Right lung (tissue), 5 donors: ENCODE results near the gene LYZL4. TPM values are rescaled to one million over a fixed set of nuclear protein-coding genes. Genes with fewer than 3 reads are reported as not detected.

Experiments
- DNase-seq, 2 donors: peaks; one replicate each; pipeline ENCODE4 v3.0.0-alpha.2; 2013
- polyA plus RNA-seq, 5 donors: library from polyadenylated mRNA; unstranded; fragments of 120-200 nt; gene quantifications; one replicate each; pipeline versions ENCODE4 v1.2.1 to v1.2.3, GENCODE V29; 2013; ENCODE audit warnings: inconsistent platforms in 1 of 5, low replicate concordance in 1 of 5; ENCODE audit not compliant: insufficient read length in 5 of 5, insufficient read depth in 1 of 5

LYZL4 gene
- polyA plus RNA-seq, 5 donors, result not detected

DNA sequence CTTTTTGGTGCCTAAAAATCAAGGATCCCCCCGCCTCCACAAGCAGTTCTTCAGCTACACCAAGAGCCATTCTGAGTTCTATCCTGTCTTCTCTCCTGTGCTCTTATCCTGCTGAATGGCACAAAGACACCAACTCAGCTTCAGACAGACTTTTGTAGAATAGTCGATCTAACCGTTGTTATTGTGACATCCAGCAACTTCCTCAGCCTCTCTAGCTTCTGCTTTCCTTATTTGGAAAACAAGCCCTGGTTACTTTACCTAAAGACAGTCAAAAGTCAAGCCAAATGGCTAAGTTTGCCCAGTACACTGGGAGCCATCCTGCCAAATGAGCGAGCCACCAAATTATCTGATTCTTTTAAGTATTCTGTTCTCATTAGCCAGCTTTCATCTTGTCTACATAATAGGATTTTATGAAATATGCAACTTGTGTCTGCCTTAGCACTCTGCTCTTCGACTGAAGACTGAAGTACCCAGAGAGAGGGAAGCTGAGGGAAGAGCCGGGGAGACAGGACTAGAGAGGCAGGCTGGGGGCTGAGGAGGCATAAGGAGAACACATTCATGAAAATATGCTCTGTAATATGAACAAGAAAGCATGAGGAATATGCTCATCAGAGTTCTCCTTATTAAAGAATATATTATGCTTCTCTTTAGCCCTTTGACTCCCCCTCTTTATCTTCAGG lies 35.1 kb downstream of the LYZL4 start:
- DNase-seq, result no peak

DNA sequence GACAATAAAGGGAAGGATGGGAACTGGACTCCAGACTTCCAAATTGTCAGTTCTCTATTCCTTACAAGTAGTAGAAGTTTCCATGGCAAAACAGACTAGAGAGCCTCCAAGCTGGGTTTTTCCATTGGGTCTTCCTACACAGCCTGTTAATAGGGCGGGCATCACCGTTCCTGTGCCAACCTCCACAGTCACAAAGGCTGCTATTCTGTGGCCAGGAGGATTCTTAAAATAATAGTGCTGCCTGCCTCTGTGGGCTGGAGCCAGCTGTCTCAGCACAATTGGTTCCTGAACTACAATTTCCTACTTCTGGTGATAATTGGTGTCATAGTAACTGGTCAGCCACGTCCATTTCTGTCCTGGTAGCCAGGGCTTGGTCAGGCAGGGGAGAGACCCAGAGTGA lies 38.6 kb downstream of the LYZL4 start:
- no peak for DNase-seq

DNA sequence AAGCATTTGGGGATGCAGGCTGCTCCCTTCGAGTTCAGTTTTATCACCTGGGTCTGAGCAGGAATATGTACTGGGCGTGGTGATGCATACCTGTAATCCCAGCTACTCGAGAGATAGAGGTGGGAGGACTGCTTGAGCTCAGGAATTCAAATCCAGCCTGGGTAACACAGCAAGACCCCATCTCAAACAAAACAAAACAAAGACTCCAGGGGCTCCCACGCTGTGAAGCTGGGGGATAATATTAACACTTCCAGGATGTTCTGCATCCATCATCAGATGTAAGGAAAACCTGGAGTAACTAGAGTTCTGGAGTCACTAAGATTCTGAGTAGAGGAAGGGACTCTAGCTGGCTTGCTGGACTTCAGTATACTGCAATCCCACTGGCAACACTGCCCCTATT lies 40.6 kb downstream of the LYZL4 start:
- DNase-seq, result no peak

DNA sequence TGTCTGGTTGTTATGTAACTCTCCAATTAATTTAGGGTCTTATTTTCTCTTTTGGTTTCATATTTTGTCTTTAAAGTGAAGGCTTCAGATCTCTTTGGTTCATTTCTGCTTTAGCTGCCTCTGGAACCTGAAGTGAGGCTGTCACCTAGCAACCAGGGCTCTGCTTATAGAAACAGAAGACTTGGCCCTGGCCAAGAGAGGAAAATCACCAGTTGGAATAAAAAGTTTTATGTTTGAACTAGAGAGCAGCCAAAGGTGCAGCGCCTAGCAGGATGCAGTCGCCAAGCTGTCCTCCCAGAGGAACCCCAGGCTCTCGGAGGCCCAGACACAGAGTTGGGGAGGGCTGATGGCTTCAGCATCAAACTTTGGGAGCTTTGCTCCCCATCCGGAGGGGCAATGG lies 41.1 kb downstream of the LYZL4 start:
- DNase-seq, result peak; percentile 24 to 43

DNA sequence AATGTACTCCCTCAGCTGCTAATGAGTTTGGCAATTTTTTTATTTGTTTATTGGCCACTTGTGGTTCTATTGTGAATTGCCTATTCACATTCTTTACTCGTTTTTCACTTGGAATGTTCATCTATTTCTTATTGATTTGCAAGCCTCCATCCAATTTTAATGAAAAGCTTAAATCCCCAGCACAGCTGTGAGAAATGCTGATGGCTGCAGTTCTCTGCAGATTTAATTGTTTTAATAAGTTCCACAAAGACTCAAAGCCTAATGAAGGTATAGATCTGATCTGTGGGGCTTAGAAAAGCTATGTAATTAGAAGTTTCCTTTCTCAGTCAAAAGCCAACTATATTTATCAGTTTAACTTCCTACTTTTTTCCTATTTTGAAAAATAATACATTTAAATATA lies 41.5 kb downstream of the LYZL4 start:
- no peak for DNase-seq

DNA sequence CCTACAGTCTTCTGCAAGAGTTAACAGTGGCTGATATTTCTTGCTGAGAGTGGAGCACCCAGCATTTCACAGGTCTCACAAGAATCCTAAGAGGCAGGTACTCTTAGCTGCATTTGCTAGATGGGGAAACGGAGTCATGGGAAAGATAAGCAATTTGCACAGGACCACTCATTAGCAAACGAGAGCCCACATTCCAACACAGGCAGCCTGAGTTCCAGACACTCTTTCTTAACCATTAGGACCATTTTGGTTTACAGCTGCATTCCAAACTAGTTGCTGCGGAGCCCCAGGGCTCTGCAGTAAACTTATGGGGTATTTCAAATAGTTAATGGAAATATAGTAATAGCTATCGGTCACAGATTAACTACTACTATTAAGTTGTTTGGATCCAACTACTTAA lies 42.5 kb downstream of the LYZL4 start:
- DNase-seq, result no peak

DNA sequence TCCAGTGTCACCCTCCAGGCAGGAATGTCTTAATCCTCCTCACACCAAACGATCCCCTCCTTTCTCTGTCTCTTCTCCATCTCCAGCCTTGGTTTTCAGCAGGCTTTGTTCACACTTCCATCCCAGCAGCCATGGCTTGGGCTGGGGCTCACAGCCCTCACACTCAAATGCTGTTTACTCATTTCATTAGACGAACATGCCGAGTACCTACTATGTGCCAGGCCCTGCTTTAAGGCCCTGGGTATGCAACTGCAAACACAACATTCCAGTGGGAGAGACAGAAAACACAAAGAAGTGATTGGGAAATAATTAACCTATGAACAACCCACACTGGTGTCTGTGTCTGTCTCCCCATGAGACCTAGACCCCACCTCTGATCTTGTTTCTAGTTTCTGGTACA lies 43.9 kb downstream of the LYZL4 start:
- DNase-seq, result no peak

DNA sequence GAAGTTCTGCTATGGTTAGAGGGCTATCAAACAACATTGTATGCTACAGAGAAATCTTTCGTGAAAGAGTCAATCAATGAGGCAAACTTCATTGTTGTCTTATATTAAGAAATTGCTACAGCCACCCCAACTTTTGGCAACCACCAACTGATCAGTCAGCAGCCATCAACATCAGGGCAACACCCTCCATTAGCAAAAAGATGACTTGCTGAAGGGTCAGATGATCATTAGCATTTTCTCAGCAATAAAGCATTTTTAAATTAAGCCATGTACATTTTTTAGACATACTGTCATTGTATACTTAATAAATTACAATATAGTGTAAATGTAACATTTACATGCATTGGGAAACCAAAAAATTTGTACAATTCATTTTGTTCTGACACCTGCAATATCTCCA lies 53.1 kb downstream of the LYZL4 start:
- DNase-seq, result no peak

DNA sequence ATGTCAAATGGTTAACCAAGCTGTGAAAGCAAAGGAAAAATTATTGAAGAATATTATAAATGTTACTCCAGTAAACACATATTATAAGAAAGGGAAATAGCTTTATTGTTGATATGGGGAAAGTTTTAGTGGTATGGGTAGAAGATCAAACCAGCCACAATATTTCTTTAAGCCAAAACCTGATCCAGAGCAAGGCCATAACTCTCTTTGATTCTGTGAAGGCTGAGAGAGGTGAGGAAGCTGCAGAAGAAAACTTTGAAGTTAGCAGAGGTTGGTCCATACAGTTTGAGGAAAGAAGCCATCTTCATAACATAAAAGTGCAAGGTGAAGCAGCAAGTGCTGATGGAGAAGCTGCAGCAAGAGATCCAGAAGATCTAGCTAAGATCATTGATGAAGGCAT lies 54.8 kb downstream of the LYZL4 start:
- no peak for DNase-seq

DNA sequence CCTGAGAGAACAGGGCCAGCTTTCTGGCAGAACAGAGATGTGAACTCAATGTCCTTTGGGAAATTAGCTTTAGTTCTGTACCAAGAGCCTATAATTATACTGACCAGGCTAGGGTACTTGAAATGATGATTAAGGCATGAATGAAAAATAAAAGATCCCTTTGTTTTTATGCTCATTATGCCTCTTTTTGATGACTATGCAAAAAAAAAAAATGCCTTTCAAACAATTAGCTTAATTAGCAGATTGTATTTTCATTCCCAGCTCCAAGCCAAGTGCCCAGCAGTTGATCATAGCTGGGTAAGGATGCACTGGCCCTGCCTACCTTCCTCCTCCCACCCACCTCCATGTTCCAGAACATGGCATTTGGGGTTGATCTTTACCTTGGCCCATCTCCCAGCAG lies 56.8 kb downstream of the LYZL4 start:
- no peak for DNase-seq

DNA sequence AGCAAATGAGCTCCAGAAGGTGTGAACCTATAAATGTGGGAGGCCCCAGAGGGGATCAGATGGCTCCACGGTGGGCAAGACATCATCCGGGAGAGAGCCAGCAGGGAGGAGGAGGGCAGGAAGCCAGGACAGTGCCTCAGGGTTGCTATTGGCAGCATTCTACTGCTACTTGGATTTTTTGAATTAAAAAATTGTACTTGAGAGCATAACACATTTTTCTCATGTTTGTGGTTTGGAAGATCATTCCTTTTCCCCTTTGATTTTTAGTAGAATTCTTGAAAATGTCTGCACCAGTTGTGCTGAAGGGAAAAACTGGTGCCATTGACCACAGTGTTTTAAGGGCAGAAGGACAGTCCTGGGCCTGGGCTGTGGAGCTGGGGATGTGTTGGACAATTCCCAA lies 59.2 kb downstream of the LYZL4 start:
- no peak for DNase-seq

DNA sequence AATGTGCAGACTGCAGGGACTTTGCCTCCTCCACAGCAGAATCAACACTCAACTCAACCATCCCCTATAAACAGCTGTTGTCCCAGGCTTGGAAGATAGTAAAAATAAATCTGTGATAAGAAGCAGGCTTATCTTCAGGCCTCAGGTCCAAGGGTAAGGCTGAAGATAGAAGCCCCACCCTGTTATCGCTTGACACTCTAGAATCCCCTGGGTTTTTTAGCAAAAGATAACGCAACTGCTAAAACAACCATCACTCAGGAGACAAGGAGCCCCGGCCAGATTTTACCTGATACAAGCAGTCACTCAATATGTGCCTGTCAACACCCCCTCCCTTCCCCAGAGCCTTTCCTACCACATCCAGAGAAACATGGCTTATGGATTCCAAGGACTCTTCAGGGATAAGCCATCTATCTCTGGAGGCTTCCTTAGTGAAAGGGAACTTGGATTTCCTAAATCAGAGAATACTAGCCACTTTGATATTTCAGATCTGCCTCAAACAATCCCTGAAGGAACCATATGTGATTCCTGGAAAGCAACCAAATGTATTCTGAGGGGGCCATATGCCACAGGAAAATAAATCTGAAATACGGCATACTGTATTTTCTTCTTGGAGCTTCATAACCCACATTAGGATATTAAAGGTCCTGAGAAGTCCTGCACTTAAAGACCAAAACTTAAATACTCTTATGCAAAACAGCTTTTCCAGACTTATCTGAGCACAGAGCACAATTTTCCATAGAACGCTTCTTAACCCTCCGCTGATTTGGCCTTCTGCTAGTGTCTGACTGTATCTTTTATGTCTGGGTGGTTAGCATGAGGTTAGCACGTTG lies 60.4 kb downstream of the LYZL4 start:
- no peak for DNase-seq

DNA sequence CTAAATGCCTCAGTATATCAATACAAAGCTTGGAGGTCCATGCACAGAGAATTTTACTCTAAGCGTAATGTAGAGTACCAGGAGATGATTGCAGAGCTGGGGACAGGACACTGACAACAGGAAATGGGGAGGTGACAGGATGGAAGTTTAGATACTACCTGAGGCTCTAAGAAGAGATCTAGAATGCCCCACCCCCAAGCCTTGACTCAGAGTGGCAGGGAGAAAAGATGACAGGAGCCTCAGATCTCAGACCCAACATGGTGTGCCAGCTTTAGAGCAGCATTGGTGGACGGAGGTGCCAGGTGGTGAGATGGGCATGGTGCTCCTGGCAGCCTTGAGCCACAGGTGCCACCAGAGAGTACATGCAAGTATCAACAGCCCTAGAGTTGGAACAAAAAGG lies 62.5 kb downstream of the LYZL4 start:
- DNase-seq, result no peak

Other genes with a start within 250 kb of the LYZL4 start
- under 1 TPM in 1 of 5 donors, not detected in 4; 0.76 TPM for gene CCK, start 144.4 kb downstream of the LYZL4 start, polyA plus RNA-seq
- gene VIPR1, start 92.0 kb upstream of the LYZL4 start, polyA plus RNA-seq, result 10 to 100 TPM in 2 of 5 donors, 1 to 10 TPM in 3; 7.8 to 12.6 (median 9.2) TPM
- gene SEC22C, start 171.4 kb upstream of the LYZL4 start, polyA plus RNA-seq, result 10 to 100 TPM; 37.1 to 51.6 (median 43.3) TPM
- gene SS18L2, start 180.2 kb upstream of the LYZL4 start, polyA plus RNA-seq, result 10 to 100 TPM; 23.7 to 31.8 (median 27.8) TPM
- 100 to 1,000 TPM; 135 to 268 (median 223) TPM for gene NKTR, start 190.1 kb upstream of the LYZL4 start, polyA plus RNA-seq
- 10 to 100 TPM; 10.0 to 17.3 (median 13.1) TPM for gene ZBTB47, start 243.1 kb upstream of the LYZL4 start, polyA plus RNA-seq